GM23338 (cell line): Measurements from ENCODE around the gene EBI3. TPM values are rescaled to one million over a fixed set of nuclear protein-coding genes. Genes with fewer than 3 reads are reported as not detected.

Experiments
- ATAC-seq: fragments of 200-7000 bp; cut with Tn5 transposase; 3 replicates; pipeline ENCODE4 v1.9.1; 2020
- DNase-seq: peaks from one replicate; pipeline ENCODE4 v3.0.0-alpha.2; 2015; ENCODE audit warnings: low spot score
- H2AFZ ChIP-seq: fragments of 200-600 bp; sonication (generic); 2 replicates; pipeline ENCODE4 v1.8.0; 2016; ENCODE audit warnings: antibody characterized with exemption, mild to moderate bottlenecking, moderate library complexity
- H3F3A ChIP-seq: fragments of 200-600 bp; sonication (generic); replicated peaks from 2 replicates; pipeline ENCODE4 v1.8.0; 2017; ENCODE audit warnings: antibody characterized with exemption, mixed run types, low read depth
- H3K27ac ChIP-seq: fragments of 200-600 bp; sonication (generic); 2 replicates; pipeline ENCODE4 v1.6.1; 2016; ENCODE audit warnings: low read depth
- H3K27me3 ChIP-seq: fragments of 200-600 bp; sonication (generic); 2 replicates; pipeline ENCODE4 v1.8.0; 2016; ENCODE audit warnings: mild to moderate bottlenecking, mixed run types, moderate library complexity; ENCODE audit not compliant: insufficient read depth
- H3K36me3 ChIP-seq: fragments of 200-600 bp; sonication (generic); 2 replicates; pipeline ENCODE4 v1.8.0; 2016; ENCODE audit warnings: mild to moderate bottlenecking; ENCODE audit not compliant: insufficient read depth
- H3K4me1 ChIP-seq: fragments of 200-600 bp; sonication (generic); 2 replicates; pipeline ENCODE4 v1.8.0; 2016; ENCODE audit warnings: mild to moderate bottlenecking, moderate library complexity; ENCODE audit not compliant: insufficient read depth
- H3K4me2 ChIP-seq: fragments of 200-600 bp; sonication (generic); 2 replicates; pipeline ENCODE4 v1.7.1; 2017; ENCODE audit warnings: mixed run types
- H3K4me3 ChIP-seq: fragments of 200-600 bp; sonication (generic); 2 replicates; pipeline ENCODE4 v1.6.1; 2016; ENCODE audit warnings: mixed run types
- H3K79me2 ChIP-seq: fragments of 200-600 bp; sonication (generic); replicated peaks from 2 replicates; pipeline ENCODE4 v1.8.0; 2017; ENCODE audit warnings: mild to moderate bottlenecking; ENCODE audit not compliant: insufficient read depth
- H3K9me2 ChIP-seq: fragments of 200-600 bp; sonication (generic); 2 replicates; pipeline ENCODE4 v1.8.0; 2017; ENCODE audit not compliant: insufficient read depth
- H4K20me1 ChIP-seq: fragments of 200-600 bp; sonication (generic); replicated peaks from 2 replicates; pipeline ENCODE4 v1.8.0; 2017; ENCODE audit warnings: mild to moderate bottlenecking; ENCODE audit not compliant: insufficient read depth
- H3K27ac Mint-ChIP-seq: 2 replicates; pipeline ENCODE4 v1.8.0; 2020; ENCODE audit warnings: inconsistent platforms, mild to moderate bottlenecking, moderate library complexity, mixed read lengths
- H3K27me3 Mint-ChIP-seq: 3 replicates; pipeline ENCODE4 v1.8.0; 2022; ENCODE audit warnings: low read depth, mild to moderate bottlenecking, moderate library complexity, mixed read lengths, inconsistent platforms; ENCODE audit not compliant: insufficient read depth, poor library complexity
- H3K36me3 Mint-ChIP-seq: 3 replicates; pipeline ENCODE4 v1.8.0; 2021; ENCODE audit warnings: low read depth, mild to moderate bottlenecking, inconsistent platforms, moderate library complexity, mixed read lengths
- H3K4me1 Mint-ChIP-seq: 3 replicates; pipeline ENCODE4 v1.8.0; 2020; ENCODE audit warnings: mild to moderate bottlenecking, inconsistent platforms, mixed read lengths
- H3K4me3 Mint-ChIP-seq: 3 replicates; pipeline ENCODE4 v1.8.0; 2021; ENCODE audit warnings: moderate library complexity, mild to moderate bottlenecking, inconsistent platforms, mixed read lengths
- H3K9me3 Mint-ChIP-seq: 3 replicates; pipeline ENCODE4 v1.8.0; 2020; ENCODE audit warnings: moderate library complexity, mild to moderate bottlenecking, inconsistent platforms, mixed read lengths
- CTCF ChIP-seq, 2 experiments: fragments of 200-600 bp in 1 of 2; sonication (generic) in 1 of 2; conservative IDR thresholded peaks; 2 replicates each; pipeline versions ENCODE4 v1.5.1 to v1.6.1; 2016 to 2017; ENCODE audit warnings: antibody characterized with exemption in 2 of 2, low read depth in 2 of 2, mild to moderate bottlenecking in 2 of 2, moderate library complexity in 1 of 2
- ETS1 ChIP-seq: IDR thresholded peaks from 2 replicates; pipeline ENCODE4 v1.6.1; 2016; ENCODE audit warnings: antibody characterized with exemption
- EZH2 ChIP-seq: fragments of 200-600 bp; sonication (generic); IDR thresholded peaks from one replicate; pipeline ENCODE4 v1.8.0; 2017; ENCODE audit warnings: antibody characterized with exemption, mild to moderate bottlenecking, low read depth; ENCODE audit not compliant: unreplicated experiment
- EZH2phosphoT487 ChIP-seq: fragments of 200-600 bp; sonication (generic); IDR thresholded peaks from one replicate; pipeline ENCODE4 v1.8.1; 2018; ENCODE audit warnings: antibody characterized with exemption; ENCODE audit not compliant: unreplicated experiment
- JUNB ChIP-seq: IDR thresholded peaks from one replicate; pipeline ENCODE4 v1.6.1; 2016; ENCODE audit warnings: antibody characterized with exemption; ENCODE audit not compliant: unreplicated experiment
- NANOG ChIP-seq: IDR thresholded peaks from 2 replicates; pipeline ENCODE4 v1.6.1; 2016; ENCODE audit warnings: antibody characterized with exemption, borderline replicate concordance
- POLR2AphosphoS5 ChIP-seq: IDR thresholded peaks from 2 replicates; pipeline ENCODE4 v1.6.1; 2016; ENCODE audit warnings: antibody characterized with exemption, low read depth
- REST ChIP-seq: IDR thresholded peaks from one replicate; pipeline ENCODE4 v1.6.1; 2018; ENCODE audit warnings: antibody characterized with exemption; ENCODE audit not compliant: unreplicated experiment
- STAT1 ChIP-seq: IDR thresholded peaks from one replicate; pipeline ENCODE4 v1.6.1; 2016; ENCODE audit warnings: antibody characterized with exemption; ENCODE audit not compliant: unreplicated experiment
- ZNF114 ChIP-seq: fragments of 250-450 bp; sonication (Bioruptor Pico); IDR thresholded peaks from 2 replicates; pipeline ENCODE4 v1.5.0; 2020; ENCODE audit warnings: mild to moderate bottlenecking, moderate library complexity
- ZNF462 ChIP-seq: fragments of 250-450 bp; sonication (Bioruptor Pico); IDR thresholded peaks from 2 replicates; pipeline ENCODE4 v1.5.0; 2020; ENCODE audit warnings: mild to moderate bottlenecking, moderate library complexity
- polyA plus RNA-seq: library from polyadenylated mRNA; unstranded; fragments of >200 nt; fragmentation: Nextera tagmentation; extraction: Ambion mirVana; gene quantifications from 2 replicates; pipeline ENCODE4 v1.2.1, GENCODE V29; 2016
- total RNA-seq: library from RNA; depleted of rRNA; stranded (reverse); fragments of >200 nt; shearing (Covaris generic); gene quantifications from 2 replicates; pipeline ENCODE4 v1.2.3, GENCODE V29; 2014

Gene EBI3
- total and polyA plus RNA-seq, 2 experiments from 2014 or later, result 0.52 to 1.4 TPM

GRCh38 chr19:4220188-4220587 lies 9.1 kb upstream of the EBI3 start:
- Histone ChIP-seq H3K36me3 (no peaks in the 10 kb centered on the region; the same call in 1 of the 2 replicates), H2AFZ (no peak overlapping the region), H4K20me1 (no peaks in the 10 kb centered on the region), H3F3A (peaks cover 6% of the 10 kb centered on the region; the same call in 1 of the 2 replicates), H3K4me2 (no peak overlapping the region), H3K27ac (no peak overlapping the region), H3K79me2 (no peaks in the 10 kb centered on the region), H3K4me3 (no peak overlapping the region), H3K4me1 (no peaks in the 10 kb centered on the region), H3K27me3 (no peaks in the 10 kb centered on the region), H3K9me2 (no peaks in the 10 kb centered on the region)
- ATAC-seq, result no peak
- Mint-ChIP-seq H3K4me1 (no peaks in the 10 kb centered on the region; the same call in 2 of the 3 replicates), H3K9me3 (peaks cover 5% of the 10 kb centered on the region; the same call in 2 of the 3 replicates), H3K27ac (no peak overlapping the region), H3K36me3 (peaks cover 22% of the 10 kb centered on the region), H3K27me3 (peaks cover 14% of the 10 kb centered on the region), H3K4me3 (no peak overlapping the region)
- DNase-seq, result no peak
- TF ChIP-seq REST (no peak), NANOG (no peak), ETS1 (no peak), EZH2 (no peak), ZNF114 (CRISPR knock-in tag) (no peak), ZNF462 (CRISPR knock-in tag) (no peak), CTCF (conservative IDR thresholded peaks at IDR 0.05; ENCODE audit: low read depth in 2 of 2) (no peak), EZH2phosphoT487 (no peak), STAT1 (no peak), POLR2AphosphoS5 (no peak), JUNB (no peak)
